Neural progenitor cell (in vitro differentiated cells): Measurements from ENCODE around the gene DNAJB11.

ENCODE experiments used
- EZH2phosphoT487 ChIP-seq: fragments of 200-600 bp; sonication (generic); IDR thresholded peaks from 2 replicates; pipeline ENCODE4 v1.6.1; 2017; ENCODE audit warnings: antibody characterized with exemption
- TF ChIP-seq, protein P1 (sequence below): fragments of 200-600 bp; sonication (generic); IDR thresholded peaks from 2 replicates; pipeline ENCODE4 v1.5.1; 2017; ENCODE audit warnings: antibody characterized with exemption, mild to moderate bottlenecking

DNA sequence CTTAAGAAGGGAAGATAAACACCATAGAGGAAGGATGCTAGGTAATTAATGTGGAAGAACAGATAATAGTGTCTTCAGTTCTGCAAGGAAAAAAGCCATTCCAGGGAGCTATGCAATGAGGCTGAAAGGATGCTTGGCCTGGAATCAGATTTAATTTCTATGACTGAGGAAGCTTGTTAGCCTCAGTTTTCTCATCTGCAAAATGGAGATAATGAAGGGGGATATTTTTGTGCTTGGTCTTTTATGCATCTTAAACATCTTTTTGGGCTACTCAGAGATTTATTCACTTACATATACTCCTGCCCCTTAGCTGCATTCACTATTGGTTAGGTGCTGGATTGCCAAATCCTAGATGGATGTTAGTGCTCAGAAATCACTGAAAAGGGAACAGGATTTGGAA lies 16.7 kb downstream of the DNAJB11 start:
- TF ChIP-seq, protein P1, sequence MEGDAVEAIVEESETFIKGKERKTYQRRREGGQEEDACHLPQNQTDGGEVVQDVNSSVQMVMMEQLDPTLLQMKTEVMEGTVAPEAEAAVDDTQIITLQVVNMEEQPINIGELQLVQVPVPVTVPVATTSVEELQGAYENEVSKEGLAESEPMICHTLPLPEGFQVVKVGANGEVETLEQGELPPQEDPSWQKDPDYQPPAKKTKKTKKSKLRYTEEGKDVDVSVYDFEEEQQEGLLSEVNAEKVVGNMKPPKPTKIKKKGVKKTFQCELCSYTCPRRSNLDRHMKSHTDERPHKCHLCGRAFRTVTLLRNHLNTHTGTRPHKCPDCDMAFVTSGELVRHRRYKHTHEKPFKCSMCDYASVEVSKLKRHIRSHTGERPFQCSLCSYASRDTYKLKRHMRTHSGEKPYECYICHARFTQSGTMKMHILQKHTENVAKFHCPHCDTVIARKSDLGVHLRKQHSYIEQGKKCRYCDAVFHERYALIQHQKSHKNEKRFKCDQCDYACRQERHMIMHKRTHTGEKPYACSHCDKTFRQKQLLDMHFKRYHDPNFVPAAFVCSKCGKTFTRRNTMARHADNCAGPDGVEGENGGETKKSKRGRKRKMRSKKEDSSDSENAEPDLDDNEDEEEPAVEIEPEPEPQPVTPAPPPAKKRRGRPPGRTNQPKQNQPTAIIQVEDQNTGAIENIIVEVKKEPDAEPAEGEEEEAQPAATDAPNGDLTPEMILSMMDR = no peak
- no peak for TF ChIP-seq EZH2phosphoT487
